Fibroblast of skin of left quadriceps (primary cell): ENCODE measurements around the gene LIF.

Experiments used
- DNase-seq, 2 experiments: peaks; one replicate each; pipeline ENCODE4 v3.0.0-alpha.2; 2013; ENCODE audit warnings: low read depth in 2 of 2

The LIF gene

GRCh38 chr22:30284172-30284571 lies 37.6 kb upstream of the LIF start:
- DNase-seq, result no peak

GRCh38 chr22:30283342-30283741 lies 36.8 kb upstream of the LIF start:
- DNase-seq, result no peak

- no peak for DNase-seq
Observed at GRCh38 chr22:30282616-30283046, 36.1 kb upstream of the LIF start.

GRCh38 chr22:30280505-30280904 lies 33.9 kb upstream of the LIF start:
- DNase-seq, result no peak

DNA sequence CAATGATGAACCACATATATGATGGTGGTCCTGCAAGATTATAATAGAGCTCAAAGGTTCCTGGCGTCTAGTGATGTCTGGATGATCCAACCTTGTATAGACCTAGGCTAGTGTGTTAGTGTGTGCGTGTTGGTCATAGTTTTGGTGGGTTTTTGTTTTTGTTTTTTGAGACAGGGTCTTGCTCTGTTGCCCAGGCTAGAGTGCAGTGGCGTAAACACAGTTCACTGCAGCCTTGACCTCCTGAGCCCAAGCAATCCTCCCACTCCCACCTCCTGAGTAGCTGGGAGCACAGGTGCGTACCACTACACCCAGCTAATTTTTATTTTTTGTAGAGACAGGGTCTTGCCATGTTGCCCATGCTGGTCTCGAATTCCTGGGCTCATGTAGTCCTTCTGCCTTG lies 33.4 kb upstream of the LIF start:
- no peak for DNase-seq

GRCh38 chr22:30279046-30279788 lies 32.7 kb upstream of the LIF start:
- DNase-seq, result no peak

DNA sequence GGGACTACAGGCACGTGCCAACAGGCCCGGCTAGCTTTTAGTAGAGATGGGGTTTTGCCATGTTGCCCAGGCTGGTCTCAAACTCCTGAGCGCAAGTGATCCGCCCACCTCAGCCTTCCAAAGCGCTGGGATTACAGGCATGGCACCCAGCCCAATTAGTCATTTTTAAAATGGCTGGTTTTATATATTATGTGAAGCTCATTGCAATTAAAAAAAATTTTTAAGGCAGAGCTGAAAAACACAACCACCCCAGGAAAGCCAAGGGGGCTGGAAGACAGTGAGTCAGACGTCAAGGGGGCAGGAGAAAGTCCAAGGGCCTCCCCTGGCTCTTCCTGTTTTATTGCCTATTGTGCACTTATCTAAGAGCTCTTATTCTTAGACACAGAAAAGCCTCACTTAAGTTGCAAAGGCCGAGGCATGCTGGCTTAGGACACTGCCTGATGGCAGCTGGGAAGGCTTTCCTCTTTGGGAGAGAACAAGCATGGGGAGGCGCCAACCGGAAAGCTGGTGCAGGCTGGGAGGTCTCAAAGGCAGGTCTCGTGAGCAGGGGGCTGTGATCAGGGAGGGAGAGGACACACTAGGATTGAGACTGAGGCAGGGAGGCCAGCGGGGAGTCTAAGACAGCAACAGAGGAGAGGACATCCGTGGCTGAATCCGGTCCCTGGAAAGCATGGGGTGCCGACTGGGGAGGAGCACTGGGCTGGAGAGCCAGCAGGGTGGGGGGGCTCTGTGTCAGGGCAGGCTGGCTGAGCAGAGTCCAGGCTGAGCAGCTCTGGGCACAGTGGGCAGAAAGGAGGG lies 31.2 kb upstream of the LIF start:
- peak in 1 of 2 experiments; percentile 27 for DNase-seq

- no peak for DNase-seq
Observed at GRCh38 chr22:30276039-30276438, 29.5 kb upstream of the LIF start.

DNA sequence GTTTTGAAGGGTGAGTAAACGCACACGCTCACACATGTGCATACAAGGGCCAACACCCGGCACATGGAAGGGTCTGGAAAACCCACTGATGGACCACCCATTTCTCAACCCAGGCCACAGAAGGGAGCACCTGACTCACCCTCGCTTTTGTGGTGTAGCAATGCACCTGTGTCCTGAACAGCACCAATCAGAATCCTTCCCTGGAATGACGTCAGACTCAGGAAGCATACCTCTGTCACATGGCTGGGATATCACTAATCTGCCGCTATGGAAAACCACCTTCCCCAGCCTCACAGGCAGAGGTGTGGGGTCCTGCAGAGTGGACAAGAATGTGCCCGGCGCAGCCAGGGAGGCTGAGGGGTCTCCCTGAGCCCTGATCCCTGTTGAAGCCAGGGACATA lies 29.1 kb upstream of the LIF start:
- DNase-seq, result no peak

- no peak for DNase-seq
Observed at GRCh38 chr22:30274437-30274812, 27.9 kb upstream of the LIF start.

DNA sequence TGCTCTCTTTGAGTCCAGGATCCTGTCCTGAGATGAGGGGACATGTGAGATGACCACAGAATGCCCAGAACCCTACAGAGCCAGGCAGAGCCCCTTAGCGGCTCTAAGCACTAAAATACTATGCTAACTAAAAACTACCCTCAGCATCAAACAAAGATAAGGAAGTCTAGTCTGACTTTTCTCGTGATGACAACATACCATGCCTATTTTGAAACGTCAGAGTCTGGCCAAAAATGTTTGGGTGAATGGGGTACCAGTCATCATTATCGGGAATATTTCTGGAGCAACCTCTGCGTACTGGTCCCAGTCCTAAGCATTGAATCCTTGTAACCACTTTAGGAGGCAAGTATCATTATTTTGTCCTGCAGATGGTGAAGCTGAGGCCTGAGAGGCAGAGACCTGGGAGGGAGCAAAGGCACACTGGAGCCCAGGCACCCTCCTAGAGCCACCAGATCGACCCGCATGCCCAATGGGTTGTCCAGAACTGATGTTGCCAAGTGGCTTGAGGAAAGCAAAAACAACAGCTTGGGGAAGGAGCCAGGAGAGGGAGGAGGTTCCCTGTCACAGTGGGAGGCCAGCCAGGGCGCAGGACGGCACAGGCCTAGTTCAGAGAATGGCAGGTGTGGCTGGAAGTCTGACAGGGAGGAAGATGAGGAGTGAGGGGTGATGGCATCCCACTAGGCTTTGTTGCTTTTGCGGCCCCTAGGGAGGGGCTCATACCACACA lies 27.3 kb upstream of the LIF start:
- no peak for DNase-seq

GRCh38 chr22:30272781-30273601 lies 26.4 kb upstream of the LIF start:
- no peak for DNase-seq

DNA sequence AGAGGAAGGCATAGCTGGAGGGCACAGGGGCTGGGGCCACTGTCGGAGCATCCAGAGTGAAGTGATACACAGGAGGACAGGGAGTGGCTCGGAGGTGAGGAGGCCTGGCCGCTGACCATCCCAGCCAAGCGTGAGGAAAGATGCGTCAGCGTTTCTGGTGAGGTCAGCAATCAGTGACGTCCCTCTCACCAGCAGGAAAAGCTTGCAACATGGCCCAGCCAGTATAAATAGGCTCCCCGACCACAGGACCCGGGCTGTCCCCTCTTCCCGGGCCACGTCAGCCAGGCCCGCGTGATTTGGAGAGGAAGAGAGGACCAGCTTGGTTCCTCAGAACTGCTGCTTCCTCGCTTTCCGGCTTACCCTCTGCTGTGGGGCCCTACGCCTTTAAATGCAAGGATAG lies 24.3 kb upstream of the LIF start:
- no peak for DNase-seq

DNA sequence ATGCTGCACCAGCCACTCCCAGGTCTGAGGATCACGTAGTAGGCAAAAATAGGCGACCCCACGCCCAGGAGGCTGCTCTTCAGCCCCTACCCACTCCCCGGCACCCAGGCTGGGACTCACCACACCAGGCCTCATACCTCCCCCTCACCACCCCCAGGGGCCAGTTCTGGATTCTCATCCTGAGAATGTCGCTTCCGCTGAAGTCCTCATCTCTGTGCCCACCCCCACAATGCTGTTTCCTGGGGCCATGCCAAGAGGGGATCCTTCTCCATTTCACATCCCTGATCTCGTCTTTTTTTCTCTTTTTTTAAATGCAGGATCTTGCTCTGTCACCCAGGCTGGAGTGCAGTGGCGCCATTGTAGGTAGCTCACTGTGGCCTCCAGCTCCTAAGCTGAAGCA lies 21.8 kb upstream of the LIF start:
- DNase-seq, result no peak

- DNase-seq, result no peak
Observed at GRCh38 chr22:30267382-30268302, 21.1 kb upstream of the LIF start.

GRCh38 chr22:30266445-30267381 lies 20.2 kb upstream of the LIF start, which contains the start of gene OSM:
OSM (minus strand) TSS chr22:30266851; CDS start chr22:30266799, 52 bp downstream.
- DNase-seq, result no peak

GRCh38 chr22:30265823-30266444 lies 19.4 kb upstream of the LIF start:
- no peak for DNase-seq

DNA sequence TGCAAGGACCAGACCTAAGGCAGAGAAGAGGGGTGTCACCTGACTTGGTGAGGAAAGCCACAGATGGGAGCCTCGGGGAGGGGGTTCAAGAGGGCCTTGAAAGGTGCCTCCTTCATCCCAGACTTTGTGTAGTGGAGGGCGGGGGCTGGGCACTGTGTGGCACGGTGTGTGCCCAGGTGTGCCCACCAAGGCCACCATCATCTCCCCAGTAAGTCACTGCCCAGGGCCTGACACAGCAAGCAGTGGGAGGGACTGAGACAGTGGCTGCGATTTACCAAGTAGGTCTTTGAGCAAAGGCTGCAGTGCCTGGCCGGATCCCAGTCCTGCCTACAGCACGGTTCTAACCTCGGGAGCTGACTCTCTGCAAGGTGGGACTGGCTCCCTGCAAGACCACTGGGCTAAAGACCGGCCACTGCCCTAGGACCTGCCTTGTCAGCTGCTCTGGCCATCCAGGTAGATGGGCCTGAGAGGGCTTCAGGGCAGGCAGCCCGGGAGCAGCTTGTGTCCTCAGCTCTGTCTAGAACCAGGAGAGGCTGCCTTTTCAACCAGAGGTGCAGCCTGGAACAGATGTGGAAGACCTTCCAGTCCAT lies 18.7 kb upstream of the LIF start:
- DNase-seq, result no peak

GRCh38 chr22:30263883-30264282 lies 17.3 kb upstream of the LIF start:
- DNase-seq, result no peak
